Trophoblast cell (in vitro differentiated cells and primary cell): ENCODE data around the gene HERC2.

Experiments
- DNase-seq, 2 donors: peaks; one replicate each; pipeline ENCODE4 v3.0.0-alpha.2; 2016
- H2AFZ ChIP-seq: 2 replicates; pipeline ENCODE4 v1.6.1; 2013; ENCODE audit warnings: low read length, moderate library complexity, mild to moderate bottlenecking; ENCODE audit not compliant: insufficient read depth, poor library complexity
- H2AK5ac ChIP-seq: 2 replicates; pipeline ENCODE4 v1.6.1; 2013; ENCODE audit warnings: mild to moderate bottlenecking, low read length
- H2BK120ac ChIP-seq: 2 replicates; pipeline ENCODE4 v1.6.1; 2013; ENCODE audit warnings: low read length, mild to moderate bottlenecking, moderate library complexity; ENCODE audit not compliant: insufficient read depth, poor library complexity
- H2BK12ac ChIP-seq: 2 replicates; pipeline ENCODE4 v1.6.1; 2013; ENCODE audit warnings: mild to moderate bottlenecking, low read length, moderate library complexity
- H2BK5ac ChIP-seq: 2 replicates; pipeline ENCODE4 v1.6.1; 2013; ENCODE audit warnings: low read length, low read depth, moderate library complexity, mild to moderate bottlenecking; ENCODE audit not compliant: poor library complexity
- H3K14ac ChIP-seq: 2 replicates; pipeline ENCODE4 v1.6.1; 2013; ENCODE audit warnings: mild to moderate bottlenecking, low read length
- H3K18ac ChIP-seq: 2 replicates; pipeline ENCODE4 v1.6.1; 2013; ENCODE audit warnings: mild to moderate bottlenecking, low read length
- H3K23ac ChIP-seq: 2 replicates; pipeline ENCODE4 v1.6.1; 2013; ENCODE audit warnings: low read length
- H3K27ac ChIP-seq: 2 replicates; pipeline ENCODE4 v1.5.1; 2013; ENCODE audit warnings: low read depth, mild to moderate bottlenecking, inconsistent platforms, low read length, moderate library complexity
- H3K27me3 ChIP-seq: 2 replicates; pipeline ENCODE4 v1.6.1; 2013; ENCODE audit warnings: inconsistent platforms, mild to moderate bottlenecking, low read length, moderate library complexity; ENCODE audit not compliant: insufficient read depth
- H3K36me3 ChIP-seq, 2 experiments: 1 replicate in 1 of 2; 2 replicates in 1 of 2; pipeline ENCODE4 v1.6.1; 2013; ENCODE audit warnings: low read length in 2 of 2, mild to moderate bottlenecking in 2 of 2, moderate library complexity in 1 of 2; ENCODE audit not compliant: insufficient read depth in 2 of 2, control insufficient read depth in 1 of 2
- H3K4ac ChIP-seq: 2 replicates; pipeline ENCODE4 v1.6.1; 2013; ENCODE audit warnings: low read depth, mild to moderate bottlenecking, low read length, moderate library complexity
- H3K4me1 ChIP-seq, 2 experiments: 1 replicate in 1 of 2; 2 replicates in 1 of 2; pipeline ENCODE4 v1.6.1; 2013; ENCODE audit warnings: low read length in 2 of 2, mild to moderate bottlenecking in 2 of 2, moderate library complexity in 1 of 2; ENCODE audit not compliant: insufficient read depth in 2 of 2, control insufficient read depth in 1 of 2
- H3K4me2 ChIP-seq: 2 replicates; pipeline ENCODE4 v1.6.1; 2013; ENCODE audit warnings: inconsistent platforms, mild to moderate bottlenecking, low read length, moderate library complexity
- H3K4me3 ChIP-seq: 2 replicates; pipeline ENCODE4 v1.5.1; 2013; ENCODE audit warnings: mild to moderate bottlenecking, low read depth, low read length, inconsistent platforms
- H3K79me1 ChIP-seq: one replicate; pipeline ENCODE4 v1.6.1; 2013; ENCODE audit warnings: low read length
- H3K79me2 ChIP-seq: 2 replicates; pipeline ENCODE4 v1.6.1; 2013; ENCODE audit warnings: low read length, mild to moderate bottlenecking; ENCODE audit not compliant: control insufficient read depth, insufficient read depth, poor library complexity
- H3K9ac ChIP-seq: 2 replicates; pipeline ENCODE4 v1.6.1; 2013; ENCODE audit warnings: mild to moderate bottlenecking, low read length
- H3K9me3 ChIP-seq: 2 replicates; pipeline ENCODE4 v1.6.1; 2013; ENCODE audit warnings: low read depth, mild to moderate bottlenecking, control low read depth, inconsistent platforms, low read length; ENCODE audit not compliant: insufficient read depth
- H4K12ac ChIP-seq: 2 replicates; pipeline ENCODE4 v1.6.1; 2013; ENCODE audit warnings: low read depth, mild to moderate bottlenecking, low read length, moderate library complexity
- H4K8ac ChIP-seq: 2 replicates; pipeline ENCODE4 v1.6.1; 2013; ENCODE audit warnings: low read depth, mild to moderate bottlenecking, low read length, moderate library complexity
- H4K91ac ChIP-seq: one replicate; pipeline ENCODE4 v1.6.1; 2013; ENCODE audit warnings: low read depth, mild to moderate bottlenecking, low read length, moderate library complexity
- WGBS: extraction: QIAGEN DNeasy Blood & Tissue Kit; methylation state at CpG from one replicate; pipeline ENCODE4 v1.1.7; 2013; ENCODE audit warnings: missing lambda C conversion rate; ENCODE audit not compliant: insufficient read length, insufficient coverage; ENCODE audit errors: extremely low coverage; 5-methylcytosine and 5-hydroxymethylcytosine counted together

HERC2 gene

GRCh38 chr15:28128031-28128430 is 193.9 kb downstream of the HERC2 start:
- H4K8ac ChIP-seq, result no peak overlapping the region
- no peaks in the 10 kb centered on the region for H3K79me2 ChIP-seq
- H3K36me3 ChIP-seq, result peaks cover 45 to 52% of the 10 kb centered on the region in 2 experiments
- WGBS, result no CpG with 5 or more reads among the region's 11 CpGs
- no peak overlapping the region for H3K4ac ChIP-seq
- no peaks in the 10 kb centered on the region for H3K27me3 ChIP-seq
- no peak overlapping the region for H3K14ac ChIP-seq
- H2AK5ac ChIP-seq, result no peak overlapping the region
- H3K9ac ChIP-seq, result no peak overlapping the region
- no peak overlapping the region for H4K12ac ChIP-seq
- H3K27ac ChIP-seq, result no peak overlapping the region
- no peak overlapping the region for H2AFZ ChIP-seq
- no peaks in the 10 kb centered on the region for H3K4me1 ChIP-seq
- no peak for DNase-seq
- H4K91ac ChIP-seq, result no peak overlapping the region
- no peaks in the 10 kb centered on the region for H3K79me1 ChIP-seq
- no peak overlapping the region for H2BK5ac ChIP-seq
- no peak overlapping the region for H3K4me3 ChIP-seq
- H3K9me3 ChIP-seq, result no peaks in the 10 kb centered on the region
- H3K4me2 ChIP-seq, result no peak overlapping the region
- no peak overlapping the region for H2BK12ac ChIP-seq
- H3K23ac ChIP-seq, result no peak overlapping the region
- H3K18ac ChIP-seq, result no peak overlapping the region
- no peak overlapping the region for H2BK120ac ChIP-seq

- Histone ChIP-seq H2AK5ac (no peak overlapping the region), H3K18ac (no peak overlapping the region), H3K36me3 (peaks cover 39 to 52% of the 10 kb centered on the region in 2 experiments), H4K8ac (no peak overlapping the region), H3K9ac (no peak overlapping the region), H2BK5ac (no peak overlapping the region), H2BK120ac (no peak overlapping the region), H3K14ac (no peak overlapping the region), H2BK12ac (no peak overlapping the region), H3K27ac (no peak overlapping the region), H3K9me3 (no peaks in the 10 kb centered on the region), H3K79me2 (no peaks in the 10 kb centered on the region), H3K4me1 (no peaks in the 10 kb centered on the region), H3K27me3 (no peaks in the 10 kb centered on the region), H4K12ac (no peak overlapping the region), H3K4me3 (no peak overlapping the region), H3K4me2 (no peak overlapping the region), H2AFZ (no peak overlapping the region), H3K4ac (no peak overlapping the region), H3K23ac (no peak overlapping the region), H4K91ac (no peak overlapping the region), H3K79me1 (no peaks in the 10 kb centered on the region)
- WGBS, result no CpG with 5 or more reads among the region's 11 CpGs
- no peak for DNase-seq
These were observed 194.9 kb downstream of the HERC2 start for GRCh38 chr15:28127036-28127435.

- no peak overlapping the region for H2BK12ac ChIP-seq
- H3K14ac ChIP-seq, result no peak overlapping the region
- H4K91ac ChIP-seq, result no peak overlapping the region
- no peaks in the 10 kb centered on the region for H3K4me1 ChIP-seq
- no peak overlapping the region for H4K12ac ChIP-seq
- DNase-seq, result peak; percentile 22 to 84
- no peak overlapping the region for H3K4me3 ChIP-seq
- no peak overlapping the region for H2AK5ac ChIP-seq
- no peak overlapping the region for H3K4me2 ChIP-seq
- H3K23ac ChIP-seq, result no peak overlapping the region
- no peak overlapping the region for H3K9ac ChIP-seq
- H2BK120ac ChIP-seq, result no peak overlapping the region
- no peaks in the 10 kb centered on the region for H3K79me1 ChIP-seq
- H2BK5ac ChIP-seq, result no peak overlapping the region
- no peak overlapping the region for H3K18ac ChIP-seq
- H3K27ac ChIP-seq, result no peak overlapping the region
- H3K27me3 ChIP-seq, result no peaks in the 10 kb centered on the region
- no peak overlapping the region for H4K8ac ChIP-seq
- no peak overlapping the region for H3K4ac ChIP-seq
- H2AFZ ChIP-seq, result no peak overlapping the region
- no peaks in the 10 kb centered on the region for H3K9me3 ChIP-seq
- no CpG with 5 or more reads among the region's 17 CpGs for WGBS
- H3K36me3 ChIP-seq, result peaks cover 36 to 51% of the 10 kb centered on the region in 2 experiments
- H3K79me2 ChIP-seq, result no peaks in the 10 kb centered on the region
These were observed 196.0 kb downstream of the HERC2 start for GRCh38 chr15:28125673-28126651.

- no CpG with 5 or more reads among the region's 10 CpGs for WGBS
- H3K4me3 ChIP-seq, result no peak overlapping the region
These were observed 197.1 kb downstream of the HERC2 start for GRCh38 chr15:28124841-28125240.

More at GRCh38 chr15:28124841-28125240, 197.1 kb downstream of the HERC2 start:
- no peak overlapping the region for H2AK5ac ChIP-seq
- H3K18ac ChIP-seq, result no peak overlapping the region
- H3K27ac ChIP-seq, result no peak overlapping the region
- H3K27me3 ChIP-seq, result no peaks in the 10 kb centered on the region
- H4K8ac ChIP-seq, result no peak overlapping the region
- H3K4me1 ChIP-seq, result no peaks in the 10 kb centered on the region
- no peak overlapping the region for H2AFZ ChIP-seq
- no peak overlapping the region for H3K14ac ChIP-seq
- H3K79me2 ChIP-seq, result no peaks in the 10 kb centered on the region
- DNase-seq, result no peak
- H3K4ac ChIP-seq, result no peak overlapping the region
- H2BK12ac ChIP-seq, result no peak overlapping the region
- no peaks in the 10 kb centered on the region for H3K79me1 ChIP-seq
- H3K36me3 ChIP-seq, result peaks cover 32 to 50% of the 10 kb centered on the region in 2 experiments
- no peak overlapping the region for H2BK120ac ChIP-seq
- no peak overlapping the region for H3K9ac ChIP-seq
- H2BK5ac ChIP-seq, result no peak overlapping the region
- H3K23ac ChIP-seq, result no peak overlapping the region
- no peaks in the 10 kb centered on the region for H3K9me3 ChIP-seq
- no peak overlapping the region for H4K12ac ChIP-seq
- no peak overlapping the region for H3K4me2 ChIP-seq
- H4K91ac ChIP-seq, result no peak overlapping the region
